Thymus (tissue), 11 donors: ENCODE results near the gene RPS19. TPM values are rescaled to one million over a fixed set of nuclear protein-coding genes. Genes with fewer than 3 reads are reported as not detected.

ENCODE experiments used
- DNase-seq, 9 donors: peaks; one replicate each; pipeline ENCODE4 v3.0.0-alpha.2; 2013; ENCODE audit warnings: low spot score in 9 of 9, low read depth in 6 of 9, missing footprints in 1 of 9
- H3K27ac ChIP-seq, 2 donors: one replicate each; pipeline ENCODE4 v1.5.1; 2013; ENCODE audit warnings: control low read depth in 1 of 2, low read depth in 1 of 2, low read length in 1 of 2, mild to moderate bottlenecking in 1 of 2, moderate library complexity in 1 of 2
- H3K27me3 ChIP-seq, 2 donors: one replicate each; pipeline ENCODE4 v1.5.1; 2013; ENCODE audit warnings: low read length in 1 of 2; ENCODE audit not compliant: control insufficient read depth in 2 of 2, insufficient read depth in 1 of 2
- H3K36me3 ChIP-seq, 2 donors: one replicate each; pipeline ENCODE4 v1.5.1; 2013; ENCODE audit warnings: low read length in 1 of 2, mild to moderate bottlenecking in 1 of 2, moderate library complexity in 1 of 2; ENCODE audit not compliant: control insufficient read depth in 2 of 2, insufficient read depth in 2 of 2
- H3K4me1 ChIP-seq, 2 donors: one replicate each; pipeline ENCODE4 v1.5.1; 2013; ENCODE audit warnings: low read length in 2 of 2; ENCODE audit not compliant: control insufficient read depth in 2 of 2, insufficient read depth in 2 of 2
- H3K4me3 ChIP-seq, 2 donors: one replicate each; pipeline ENCODE4 v1.5.1; 2013; ENCODE audit warnings: low read length in 2 of 2, control low read depth in 1 of 2, mild to moderate bottlenecking in 1 of 2
- H3K9me3 ChIP-seq, 2 donors: one replicate each; pipeline ENCODE4 v1.5.1; 2013; ENCODE audit warnings: low read length in 1 of 2, mild to moderate bottlenecking in 1 of 2; ENCODE audit not compliant: control insufficient read depth in 2 of 2, insufficient read depth in 1 of 2
- WGBS: extraction: QIAGEN DNeasy Blood & Tissue Kit; methylation state at CpG from one replicate; pipeline ENCODE4 v1.1.7; 2013; 5-methylcytosine and 5-hydroxymethylcytosine counted together
- polyA plus RNA-seq: library from polyadenylated mRNA; stranded (reverse); fragments of 200-250 nt; gene quantifications from one replicate; pipeline ENCODE4 v1.2.3, GENCODE V29; 2013
- total RNA-seq: library from RNA; stranded (reverse); fragments of 120-200 nt; gene quantifications from one replicate; pipeline ENCODE4 v1.2.4, GENCODE V29; 2013
- donor health status: healthy.

RPS19 gene
- total and polyA plus RNA-seq, 2 donors: 3,743 to 3,799 TPM

DNA sequence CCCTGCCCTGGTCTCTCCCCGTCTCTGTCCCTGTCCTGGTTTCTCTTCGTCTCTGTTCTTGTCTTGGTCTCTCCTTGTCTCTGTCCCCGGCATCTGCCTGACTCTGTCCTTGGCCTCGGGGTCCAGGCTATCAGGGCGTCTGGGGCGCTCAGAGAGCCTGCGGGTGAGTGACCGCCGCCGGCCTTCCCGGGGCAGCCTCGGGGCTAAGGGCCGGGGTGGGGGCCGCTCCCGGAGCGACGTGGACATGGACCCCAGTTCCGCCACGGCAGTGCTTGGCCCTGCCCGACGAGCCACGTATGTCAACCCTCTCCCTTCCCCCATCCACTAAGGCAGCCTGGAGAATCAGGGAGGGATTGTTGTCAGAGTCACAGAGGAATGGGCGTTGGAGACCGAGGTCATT is 37.8 kb downstream of the RPS19 start:
- no peak overlapping the region for H3K27ac ChIP-seq
- no peak overlapping the region for H3K4me3 ChIP-seq
- peaks cover 80 to 84% of the 10 kb centered on the region in 2 donors for H3K36me3 ChIP-seq
- H3K9me3 ChIP-seq: no peaks in the 10 kb centered on the region
- 97% methylated on average over 24 of the region's 24 CpGs for WGBS
- no peak for DNase-seq
- peaks cover 0 to 2% of the 10 kb centered on the region in 2 donors for H3K4me1 ChIP-seq
- no peaks in the 10 kb centered on the region for H3K27me3 ChIP-seq

DNA sequence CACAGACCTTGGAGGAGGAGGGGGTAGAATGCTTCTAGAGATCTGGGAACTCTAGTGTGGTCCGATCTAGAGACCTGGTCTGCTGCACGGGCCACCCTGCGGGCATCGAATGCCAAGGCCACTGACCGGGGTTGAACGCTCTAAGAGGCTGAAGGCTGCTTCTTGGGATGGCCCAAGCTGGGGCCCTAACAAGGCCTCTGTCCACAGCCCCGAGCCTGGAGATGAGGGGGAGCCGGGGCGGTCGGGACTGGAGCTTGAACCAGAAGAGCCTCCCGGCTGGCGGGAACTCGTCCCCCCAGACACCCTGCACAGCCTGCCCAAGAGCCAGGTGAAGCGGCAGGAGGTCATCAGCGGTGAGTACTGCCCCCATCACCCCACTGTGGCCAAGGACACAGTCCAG is 38.2 kb downstream of the RPS19 start:
- Histone ChIP-seq H3K27ac (no peak overlapping the region), H3K4me3 (no peak overlapping the region), H3K36me3 (peaks cover 81 to 84% of the 10 kb centered on the region in 2 donors), H3K27me3 (no peaks in the 10 kb centered on the region), H3K9me3 (no peaks in the 10 kb centered on the region), H3K4me1 (no peaks in the 10 kb centered on the region)
- no peak for DNase-seq
- WGBS: 97% methylated on average over 15 of the region's 15 CpGs

DNA sequence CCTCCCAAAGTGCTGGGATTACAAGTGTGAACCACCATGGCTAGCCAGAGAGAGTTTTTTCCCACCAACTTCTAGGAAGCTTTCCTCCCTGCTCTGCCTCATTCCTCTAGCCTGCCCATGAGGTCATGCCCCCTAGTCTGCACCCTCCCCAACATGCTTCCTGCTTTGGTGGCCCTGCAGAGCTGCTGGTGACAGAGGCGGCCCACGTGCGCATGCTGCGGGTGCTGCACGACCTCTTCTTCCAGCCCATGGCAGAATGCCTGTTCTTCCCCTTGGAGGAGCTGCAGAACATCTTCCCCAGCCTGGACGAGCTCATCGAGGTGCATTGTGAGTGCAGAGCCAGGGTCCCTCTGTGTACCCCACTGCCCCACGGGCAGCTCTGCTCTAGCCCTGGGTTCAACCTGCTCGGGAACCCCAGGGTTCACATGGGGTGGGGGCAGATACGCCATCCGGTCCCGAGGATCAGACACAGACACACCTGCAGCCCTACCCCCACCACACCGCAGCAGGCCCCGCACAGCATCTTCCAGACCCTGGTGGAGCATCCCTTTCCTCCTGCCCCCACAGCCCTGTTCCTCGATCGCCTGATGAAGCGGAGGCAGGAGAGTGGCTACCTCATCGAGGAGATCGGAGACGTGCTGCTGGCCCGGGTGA is 41.8 kb downstream of the RPS19 start:
- 97% methylated on average over 21 of the region's 21 CpGs for WGBS
- DNase-seq: no peak
- Histone ChIP-seq H3K27me3 (no peaks in the 10 kb centered on the region), H3K4me3 (no peak overlapping the region), H3K9me3 (peaks cover 0 to 2% of the 10 kb centered on the region in 2 donors), H3K27ac (no peak overlapping the region), H3K36me3 (peaks cover 92% of the 10 kb centered on the region in 2 donors), H3K4me1 (no peaks in the 10 kb centered on the region)

- no peak overlapping the region for H3K4me3 ChIP-seq
- H3K4me1 ChIP-seq: no peaks in the 10 kb centered on the region
- DNase-seq: no peak
- peaks cover 0 to 2% of the 10 kb centered on the region in 2 donors for H3K9me3 ChIP-seq
- H3K36me3 ChIP-seq: peaks cover 92 to 95% of the 10 kb centered on the region in 2 donors
- 99% methylated on average over 17 of the region's 17 CpGs for WGBS
- H3K27me3 ChIP-seq: no peaks in the 10 kb centered on the region
- H3K27ac ChIP-seq: no peak overlapping the region
Measured at GRCh38 chr19:41902594-41902993, 42.5 kb downstream of the RPS19 start.

GRCh38 chr19:41903193-41903953 is 43.3 kb downstream of the RPS19 start:
- no peak overlapping the region for H3K4me3 ChIP-seq
- no peak for DNase-seq
- H3K36me3 ChIP-seq: peaks cover 90 to 91% of the 10 kb centered on the region in 2 donors
- WGBS: 96% methylated on average over 19 of the region's 19 CpGs
- peaks cover 0 to 2% of the 10 kb centered on the region in 2 donors for H3K9me3 ChIP-seq
- H3K27me3 ChIP-seq: no peaks in the 10 kb centered on the region
- no peaks in the 10 kb centered on the region for H3K4me1 ChIP-seq
- H3K27ac ChIP-seq: no peak overlapping the region

- DNase-seq: no peak
- 97% methylated on average over 30 of the region's 30 CpGs for WGBS
- H3K4me3 ChIP-seq: no peak overlapping the region
- no peak overlapping the region for H3K27ac ChIP-seq
- H3K4me1 ChIP-seq: no peaks in the 10 kb centered on the region
- H3K27me3 ChIP-seq: peaks cover 0 to 5% of the 10 kb centered on the region in 2 donors
- peaks cover 81 to 86% of the 10 kb centered on the region in 2 donors for H3K36me3 ChIP-seq
- peaks cover 0 to 2% of the 10 kb centered on the region in 2 donors for H3K9me3 ChIP-seq
Measured at GRCh38 chr19:41904118-41904870, 44.2 kb downstream of the RPS19 start.

DNA sequence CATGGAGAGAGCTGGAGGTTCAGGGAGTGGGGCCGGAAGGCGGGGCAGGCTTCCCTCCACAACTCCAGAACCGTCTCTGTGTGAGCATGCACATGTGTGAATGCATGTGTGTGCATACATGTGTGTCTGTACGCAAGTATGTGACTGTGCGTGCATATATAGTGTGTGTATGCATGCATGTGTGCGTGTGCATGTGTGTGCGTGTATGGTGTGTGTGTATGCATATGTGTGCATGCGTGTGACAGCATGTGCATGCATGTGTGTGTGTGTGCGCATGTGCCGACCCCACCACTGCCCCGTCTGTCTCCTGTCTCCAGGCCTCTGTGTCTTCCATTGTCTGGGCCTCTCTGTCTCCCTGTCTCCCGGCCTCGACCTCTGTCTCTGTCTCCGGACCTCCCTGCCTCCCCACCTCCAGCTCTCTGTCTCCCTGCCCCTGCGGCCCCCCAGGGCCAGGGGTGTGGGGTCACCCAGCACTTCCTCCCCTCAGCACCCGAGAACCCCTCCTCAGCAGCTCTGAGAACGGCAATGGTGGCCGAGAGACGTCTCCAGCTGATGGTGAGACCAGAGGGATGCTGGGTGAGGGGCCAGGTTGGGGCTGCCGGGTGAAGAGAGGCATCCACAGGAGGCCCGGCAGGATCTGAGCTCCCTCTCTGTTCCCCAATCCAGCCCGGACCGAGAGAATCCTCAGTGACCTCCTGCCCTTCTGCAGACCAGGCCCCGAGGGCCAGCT is 45.4 kb downstream of the RPS19 start:
- peaks cover 0 to 16% of the 10 kb centered on the region in 2 donors for H3K27me3 ChIP-seq
- 97% methylated on average over 24 of the region's 24 CpGs for WGBS
- no peak for DNase-seq
- H3K4me3 ChIP-seq: no peak overlapping the region
- no peak overlapping the region for H3K27ac ChIP-seq
- peaks cover 72 to 79% of the 10 kb centered on the region in 2 donors for H3K36me3 ChIP-seq
- H3K9me3 ChIP-seq: peaks cover 0 to 2% of the 10 kb centered on the region in 2 donors
- H3K4me1 ChIP-seq: no peaks in the 10 kb centered on the region

- Histone ChIP-seq H3K4me3 (no peak overlapping the region), H3K4me1 (no peaks in the 10 kb centered on the region), H3K36me3 (peaks cover 66 to 73% of the 10 kb centered on the region in 2 donors), H3K27me3 (peaks cover 3 to 24% of the 10 kb centered on the region in 2 donors), H3K27ac (no peak overlapping the region), H3K9me3 (peaks cover 0 to 7% of the 10 kb centered on the region in 2 donors)
- no peak for DNase-seq
- WGBS: 95% methylated on average over 9 of the region's 9 CpGs
Measured at GRCh38 chr19:41906271-41906670, 46.2 kb downstream of the RPS19 start.
